ENCODE measurements around the gene FOXC2.

GRCh38 chr16:86609661-86610060 lies 43.0 kb downstream of the FOXC2 start:
- TF ChIP-seq YY1 (IDR thresholded peaks at IDR 0.05; ENCODE audit: insufficient read depth, insufficient replicate concordance, low read depth, low read length), result no peak
- TF ChIP-seq, protein P1, sequence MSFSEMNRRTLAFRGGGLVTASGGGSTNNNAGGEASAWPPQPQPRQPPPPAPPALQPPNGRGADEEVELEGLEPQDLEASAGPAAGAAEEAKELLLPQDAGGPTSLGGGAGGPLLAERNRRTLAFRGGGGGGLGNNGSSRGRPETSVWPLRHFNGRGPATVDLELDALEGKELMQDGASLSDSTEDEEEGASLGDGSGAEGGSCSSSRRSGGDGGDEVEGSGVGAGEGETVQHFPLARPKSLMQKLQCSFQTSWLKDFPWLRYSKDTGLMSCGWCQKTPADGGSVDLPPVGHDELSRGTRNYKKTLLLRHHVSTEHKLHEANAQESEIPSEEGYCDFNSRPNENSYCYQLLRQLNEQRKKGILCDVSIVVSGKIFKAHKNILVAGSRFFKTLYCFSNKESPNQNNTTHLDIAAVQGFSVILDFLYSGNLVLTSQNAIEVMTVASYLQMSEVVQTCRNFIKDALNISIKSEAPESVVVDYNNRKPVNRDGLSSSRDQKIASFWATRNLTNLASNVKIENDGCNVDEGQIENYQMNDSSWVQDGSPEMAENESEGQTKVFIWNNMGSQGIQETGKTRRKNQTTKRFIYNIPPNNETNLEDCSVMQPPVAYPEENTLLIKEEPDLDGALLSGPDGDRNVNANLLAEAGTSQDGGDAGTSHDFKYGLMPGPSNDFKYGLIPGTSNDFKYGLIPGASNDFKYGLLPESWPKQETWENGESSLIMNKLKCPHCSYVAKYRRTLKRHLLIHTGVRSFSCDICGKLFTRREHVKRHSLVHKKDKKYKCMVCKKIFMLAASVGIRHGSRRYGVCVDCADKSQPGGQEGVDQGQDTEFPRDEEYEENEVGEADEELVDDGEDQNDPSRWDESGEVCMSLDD (CRISPR knock-in tag; IDR thresholded peaks at IDR 0.05; ENCODE audit: borderline replicate concordance), result no peak
- TF ChIP-seq, protein P2, sequence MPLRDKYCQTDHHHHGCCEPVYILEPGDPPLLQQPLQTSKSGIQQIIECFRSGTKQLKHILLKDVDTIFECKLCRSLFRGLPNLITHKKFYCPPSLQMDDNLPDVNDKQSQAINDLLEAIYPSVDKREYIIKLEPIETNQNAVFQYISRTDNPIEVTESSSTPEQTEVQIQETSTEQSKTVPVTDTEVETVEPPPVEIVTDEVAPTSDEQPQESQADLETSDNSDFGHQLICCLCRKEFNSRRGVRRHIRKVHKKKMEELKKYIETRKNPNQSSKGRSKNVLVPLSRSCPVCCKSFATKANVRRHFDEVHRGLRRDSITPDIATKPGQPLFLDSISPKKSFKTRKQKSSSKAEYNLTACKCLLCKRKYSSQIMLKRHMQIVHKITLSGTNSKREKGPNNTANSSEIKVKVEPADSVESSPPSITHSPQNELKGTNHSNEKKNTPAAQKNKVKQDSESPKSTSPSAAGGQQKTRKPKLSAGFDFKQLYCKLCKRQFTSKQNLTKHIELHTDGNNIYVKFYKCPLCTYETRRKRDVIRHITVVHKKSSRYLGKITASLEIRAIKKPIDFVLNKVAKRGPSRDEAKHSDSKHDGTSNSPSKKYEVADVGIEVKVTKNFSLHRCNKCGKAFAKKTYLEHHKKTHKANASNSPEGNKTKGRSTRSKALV (CRISPR knock-in tag; IDR thresholded peaks at IDR 0.05), result no peak
